ENCODE measurements around the gene MYO3B. TPM values are rescaled to one million over a fixed set of nuclear protein-coding genes. Genes with fewer than 3 reads are reported as not detected.

The MYO3B gene
- 1.3 and 1.8 TPM in 2 replicates for total RNA-seq (2014; rRNA removed; shearing (Covaris generic))
- polyA plus RNA-seq (2015; cell fraction: cytosol; rRNA removed), result 1.3 and 1.5 TPM in 2 replicates
- polyA plus RNA-seq (2015; cell fraction: nucleus; rRNA removed), result 0.92 and 2.4 TPM in 2 replicates

DNA sequence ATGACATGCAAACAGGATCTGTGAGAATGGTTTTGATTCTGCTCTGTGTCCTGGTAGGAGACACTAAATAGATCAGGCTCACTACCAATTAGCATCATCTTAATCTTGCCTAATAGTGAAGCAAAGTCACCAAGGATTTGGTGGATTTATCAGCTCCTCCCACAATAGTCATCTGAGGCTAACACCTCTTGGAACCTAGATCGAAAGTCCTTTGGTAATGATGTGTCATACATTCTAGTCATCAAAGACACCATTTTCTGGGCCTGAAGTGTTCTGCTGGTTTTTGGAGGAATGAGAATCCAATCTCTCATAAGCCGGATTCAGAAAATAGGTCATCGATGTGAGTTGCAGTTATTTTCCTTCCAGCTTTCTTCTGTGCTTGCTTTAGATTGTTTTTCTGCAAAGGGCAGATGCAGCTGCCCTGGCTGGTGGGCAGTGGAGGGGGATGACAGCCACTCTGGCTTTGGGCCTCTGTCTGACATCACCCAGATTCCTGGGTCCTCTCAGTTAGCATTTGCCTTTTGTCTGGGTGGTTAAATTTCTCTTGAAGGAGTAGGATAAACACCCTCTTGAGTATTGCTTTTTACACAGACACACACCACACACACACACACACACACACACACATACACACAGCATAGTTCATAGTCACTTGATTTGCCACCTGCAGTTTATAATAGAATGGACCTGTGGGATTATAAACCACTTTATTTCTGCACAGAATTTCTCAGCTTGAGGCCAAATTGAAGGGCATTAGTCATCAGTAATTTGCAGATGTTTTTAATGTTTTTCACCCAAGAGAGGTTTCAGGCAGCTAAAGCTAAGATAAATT is at the start of gene MYO3B:
TSS of gene MYO3B (plus strand) at position 198 of the 832 bp plus-strand sequence. CDS start at position 339, 141 bp downstream.
- in situ Hi-C loops (cut with HindIII; ENCODE audit: low pct_unique_long_range_greater_than_20kb, low sequenced_read_pairs), result no loop called here
- DNase-seq (ENCODE audit: low read depth, low spot score), result peak; percentile 10

- DNase-seq (ENCODE audit: low read depth, low spot score), result no peak
- in situ Hi-C loops (cut with HindIII; ENCODE audit: low pct_unique_long_range_greater_than_20kb, low sequenced_read_pairs), result no loop called here
Observed at GRCh38 chr2:170139276-170139967, 38.5 kb upstream of the MYO3B start.

GRCh38 chr2:170140561-170140960 is 37.4 kb upstream of the MYO3B start:
- in situ Hi-C loops (cut with HindIII; ENCODE audit: low pct_unique_long_range_greater_than_20kb, low sequenced_read_pairs), result no loop called here
- no peak for DNase-seq (ENCODE audit: low read depth, low spot score)

GRCh38 chr2:170141865-170142264 is 36.1 kb upstream of the MYO3B start:
- DNase-seq (ENCODE audit: low read depth, low spot score), result no peak
- in situ Hi-C loops (cut with HindIII; ENCODE audit: low pct_unique_long_range_greater_than_20kb, low sequenced_read_pairs), result no loop called here

DNA sequence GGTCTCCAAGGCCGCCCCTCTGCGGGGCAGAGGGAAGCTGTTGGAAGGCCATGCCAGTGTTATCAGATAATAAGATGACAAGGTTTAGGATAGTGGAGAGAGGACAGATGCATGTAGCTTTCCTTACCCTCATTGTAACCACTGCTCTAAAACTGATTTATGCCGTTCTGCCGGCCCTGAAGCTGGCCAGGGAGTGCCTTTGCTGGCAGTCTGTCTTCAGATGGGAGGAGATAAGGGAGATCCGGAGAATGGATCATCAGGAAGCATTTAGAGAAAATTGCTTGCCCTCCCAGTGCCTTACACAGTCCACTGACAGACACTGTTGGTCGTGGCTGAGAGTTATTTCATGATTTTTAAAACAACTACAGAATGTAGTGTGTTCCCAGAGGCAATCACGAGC is 35.4 kb upstream of the MYO3B start:
- no peak for DNase-seq (ENCODE audit: low read depth, low spot score)
- in situ Hi-C loops (cut with HindIII; ENCODE audit: low pct_unique_long_range_greater_than_20kb, low sequenced_read_pairs), result no loop called here

GRCh38 chr2:170143045-170143717 is 34.8 kb upstream of the MYO3B start:
- in situ Hi-C loops (cut with HindIII; ENCODE audit: low pct_unique_long_range_greater_than_20kb, low sequenced_read_pairs), result no loop called here

DNA sequence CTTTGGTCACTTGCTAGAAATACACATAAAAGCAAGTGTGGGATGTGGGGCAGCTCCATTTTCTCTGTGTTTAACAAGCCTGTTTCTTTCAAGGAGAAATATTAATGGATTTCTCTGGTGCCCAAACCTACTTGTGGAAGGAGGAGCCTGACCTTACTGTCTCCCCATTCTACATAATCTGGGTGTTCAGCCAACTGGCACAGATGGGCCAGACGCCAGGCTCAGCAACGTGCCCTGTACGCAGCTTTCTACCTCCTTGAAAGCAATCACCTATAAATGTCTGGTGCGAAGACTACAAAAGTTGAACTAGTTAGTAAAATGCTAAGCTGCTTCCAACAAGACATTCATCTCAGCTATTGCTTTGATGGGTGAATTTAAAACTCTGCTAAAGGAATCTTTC is 33.2 kb upstream of the MYO3B start:
- in situ Hi-C loops (cut with HindIII; ENCODE audit: low pct_unique_long_range_greater_than_20kb, low sequenced_read_pairs), result no loop called here
- DNase-seq (ENCODE audit: low read depth, low spot score), result no peak

More at GRCh38 chr2:170143045-170143717, 34.8 kb upstream of the MYO3B start:
- no peak for DNase-seq (ENCODE audit: low read depth, low spot score)

DNA sequence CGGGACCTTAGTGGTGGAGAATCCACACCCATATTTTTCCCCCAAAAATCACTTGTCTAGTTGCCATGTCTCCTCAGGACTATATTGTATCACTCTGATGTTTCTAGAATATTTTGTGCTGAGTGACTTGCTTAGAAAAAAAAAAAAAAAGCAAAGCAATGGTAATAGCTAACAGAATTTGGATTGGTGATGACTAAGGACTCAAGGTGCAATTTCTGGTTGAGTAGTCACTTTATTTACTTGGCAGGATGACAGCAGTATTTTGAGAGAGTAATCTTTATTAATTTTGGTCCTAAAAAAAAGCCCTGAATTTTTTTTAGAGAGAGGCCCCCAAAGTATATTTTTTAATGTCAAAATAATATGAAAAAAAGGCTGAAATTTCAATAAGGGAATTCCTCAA is 32.8 kb upstream of the MYO3B start:
- no peak for DNase-seq (ENCODE audit: low read depth, low spot score)
- in situ Hi-C loops (cut with HindIII; ENCODE audit: low pct_unique_long_range_greater_than_20kb, low sequenced_read_pairs), result no loop called here

- DNase-seq (ENCODE audit: low read depth, low spot score), result no peak
- in situ Hi-C loops (cut with HindIII; ENCODE audit: low pct_unique_long_range_greater_than_20kb, low sequenced_read_pairs), result no loop called here
Observed at GRCh38 chr2:170145675-170146432, 32.1 kb upstream of the MYO3B start.

DNA sequence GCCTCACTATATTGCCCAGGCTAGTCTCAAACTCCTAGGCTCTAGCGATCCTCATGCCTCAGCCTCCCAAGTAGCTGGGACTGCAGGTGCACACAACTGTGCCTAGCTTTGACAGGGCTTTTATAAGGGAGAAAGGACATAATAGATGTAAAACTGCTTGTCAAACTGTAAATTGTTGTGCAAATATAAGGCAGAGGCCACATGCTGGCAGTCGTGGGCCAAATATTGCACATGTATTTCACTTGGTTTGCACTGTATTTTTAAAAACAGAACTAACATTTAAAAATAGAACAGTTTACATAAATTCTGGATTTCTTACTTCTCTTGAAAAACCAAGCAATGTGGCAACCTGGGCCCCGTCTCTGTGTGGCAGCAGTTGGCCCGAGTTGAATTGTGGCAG is 31.2 kb upstream of the MYO3B start:
- in situ Hi-C loops (cut with HindIII; ENCODE audit: low pct_unique_long_range_greater_than_20kb, low sequenced_read_pairs), result no loop called here
- DNase-seq (ENCODE audit: low read depth, low spot score), result no peak

GRCh38 chr2:170147576-170147975 is 30.4 kb upstream of the MYO3B start:
- DNase-seq (ENCODE audit: low read depth, low spot score), result no peak
- in situ Hi-C loops (cut with HindIII; ENCODE audit: low pct_unique_long_range_greater_than_20kb, low sequenced_read_pairs), result no loop called here

DNA sequence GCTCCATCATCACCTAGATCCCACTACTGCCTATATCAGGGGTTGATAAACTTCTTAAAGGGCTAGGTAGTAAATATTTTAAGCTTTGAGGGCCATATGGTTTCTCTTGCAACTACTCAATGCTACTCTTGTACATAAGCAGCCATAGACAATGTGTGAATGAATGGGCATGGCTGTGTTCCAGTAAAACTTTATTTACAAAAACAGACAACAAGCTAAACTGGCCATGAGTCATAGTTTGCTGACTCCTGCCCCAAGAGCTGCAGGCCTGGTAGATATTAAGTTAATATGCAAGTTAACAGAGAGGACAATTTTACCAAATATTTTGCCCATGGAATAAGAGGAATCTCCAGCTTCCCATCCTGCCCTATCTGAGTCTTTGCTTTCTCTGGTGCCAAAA is 29.8 kb upstream of the MYO3B start:
- no peak for DNase-seq (ENCODE audit: low read depth, low spot score)

GRCh38 chr2:170152421-170152820 is 25.5 kb upstream of the MYO3B start:
- in situ Hi-C loops (cut with HindIII; ENCODE audit: low pct_unique_long_range_greater_than_20kb, low sequenced_read_pairs), result no loop called here
- DNase-seq (ENCODE audit: low read depth, low spot score), result no peak

More for the DNA sequence above, 29.8 kb upstream of the MYO3B start:
- in situ Hi-C loops (cut with HindIII; ENCODE audit: low pct_unique_long_range_greater_than_20kb, low sequenced_read_pairs), result no loop called here

DNA sequence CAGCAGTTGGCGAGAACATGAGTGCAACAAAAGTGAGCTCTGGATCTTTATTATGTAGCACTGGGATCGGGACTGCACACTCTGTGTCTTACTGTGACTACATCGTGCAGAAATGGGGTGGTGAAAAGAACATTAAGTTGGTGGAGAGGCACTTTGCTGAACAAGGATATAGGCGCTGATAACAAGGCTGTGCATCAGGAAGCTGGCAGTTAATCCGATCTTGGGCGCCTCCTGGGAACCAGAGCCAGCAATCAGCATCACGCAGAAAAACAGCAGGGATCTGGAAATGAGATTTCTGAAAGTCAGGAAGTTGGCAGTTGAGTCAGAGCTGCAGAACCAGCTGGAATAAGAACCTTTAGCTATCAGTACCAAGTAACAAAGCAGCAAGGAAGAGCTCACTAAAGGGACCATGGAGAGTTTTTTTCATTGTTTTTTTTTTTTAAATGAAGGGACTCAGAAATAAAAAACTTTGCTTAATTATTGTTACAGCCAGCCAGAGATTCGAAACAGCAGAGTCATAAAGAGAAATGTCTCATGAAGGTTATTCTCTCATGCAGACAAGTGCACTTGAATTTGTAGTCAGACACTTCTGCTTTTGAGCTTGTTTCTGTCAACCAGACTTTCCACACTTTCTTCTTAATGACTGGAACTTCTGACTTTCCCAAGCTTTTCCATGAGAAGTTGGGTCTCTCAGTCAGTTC is 22.8 kb upstream of the MYO3B start:
- in situ Hi-C loops (cut with HindIII; ENCODE audit: low pct_unique_long_range_greater_than_20kb, low sequenced_read_pairs), result no loop called here
- DNase-seq (ENCODE audit: low read depth, low spot score), result peak; percentile 42

DNA sequence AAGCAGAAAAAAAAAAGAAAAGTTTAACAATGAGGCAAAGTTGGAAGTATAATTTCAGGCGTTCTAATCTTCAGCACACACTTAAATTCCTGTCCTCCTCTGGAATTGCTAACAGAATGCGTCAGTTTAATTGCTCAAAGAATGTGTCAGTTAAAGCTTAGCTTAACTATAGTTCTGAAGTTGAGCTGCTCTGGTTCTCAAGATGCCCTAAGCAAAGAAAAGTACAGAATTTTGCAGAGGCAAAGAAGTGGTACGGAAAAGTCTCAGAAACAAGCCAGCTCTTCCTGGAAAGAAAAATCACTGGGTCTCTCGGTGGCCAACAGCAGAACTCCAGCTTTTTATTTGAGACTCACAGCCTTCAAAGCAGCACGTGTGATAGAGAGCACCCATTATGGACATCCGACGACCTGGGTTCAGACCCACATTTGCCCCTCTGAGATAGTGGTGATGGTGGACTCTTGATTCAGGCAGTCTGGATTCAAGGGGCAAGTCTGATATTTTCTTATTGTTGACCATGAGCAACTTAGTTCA is 22.2 kb upstream of the MYO3B start:
- DNase-seq (ENCODE audit: low read depth, low spot score), result no peak
- in situ Hi-C loops (cut with HindIII; ENCODE audit: low pct_unique_long_range_greater_than_20kb, low sequenced_read_pairs), result no loop called here

GRCh38 chr2:170156592-170156991 is 21.4 kb upstream of the MYO3B start:
- no peak for DNase-seq (ENCODE audit: low read depth, low spot score)
- in situ Hi-C loops (cut with HindIII; ENCODE audit: low pct_unique_long_range_greater_than_20kb, low sequenced_read_pairs), result no loop called here

Data from SK-MEL-5 (cell line).